H1 (cell line): ENCODE measurements around the gene SBDS.
"Not testable (repeated sequence)": the region's sequence is repeated elsewhere in the genome, so short reads cannot be mapped to it uniquely, and the experiment has no call there.

Experiments
- KDM1A ChIP-seq: fragments of 200-600, 300-600 bp; sonication (generic); IDR thresholded peaks from 2 replicates; pipeline ENCODE4 v1.7.1; 2016; ENCODE audit warnings: mild to moderate bottlenecking, low read length, borderline replicate concordance
- MAFK ChIP-seq: IDR thresholded peaks from 2 replicates; pipeline ENCODE4 v1.6.1; 2012; ENCODE audit warnings: low read depth, mild to moderate bottlenecking, improper control_type of control experiment, low read length
- SRF ChIP-seq: IDR thresholded peaks from 2 replicates; pipeline ENCODE4 v1.6.1; 2011; ENCODE audit warnings: mild to moderate bottlenecking, low read depth, low read length, moderate library complexity
- TAF7 ChIP-seq: optimal IDR thresholded peaks from 2 replicates; pipeline ENCODE3; 2011; ENCODE audit warnings: low read depth, mild to moderate bottlenecking, inconsistent platforms, low read length, moderate library complexity, borderline replicate concordance
- TF ChIP-seq, protein P1 (sequence below), 3 experiments: IDR thresholded peaks; 1 replicate in 2 of 3; 2 replicates in 1 of 3; pipeline versions ENCODE4 v1.5.1 to v1.6.1; 2011; ENCODE audit warnings: low read length in 3 of 3, mild to moderate bottlenecking in 3 of 3, inconsistent platforms in 2 of 3, low read depth in 1 of 3, moderate library complexity in 1 of 3; ENCODE audit not compliant: insufficient read depth in 1 of 3; ENCODE audit errors: control extremely low read depth in 1 of 3

DNA sequence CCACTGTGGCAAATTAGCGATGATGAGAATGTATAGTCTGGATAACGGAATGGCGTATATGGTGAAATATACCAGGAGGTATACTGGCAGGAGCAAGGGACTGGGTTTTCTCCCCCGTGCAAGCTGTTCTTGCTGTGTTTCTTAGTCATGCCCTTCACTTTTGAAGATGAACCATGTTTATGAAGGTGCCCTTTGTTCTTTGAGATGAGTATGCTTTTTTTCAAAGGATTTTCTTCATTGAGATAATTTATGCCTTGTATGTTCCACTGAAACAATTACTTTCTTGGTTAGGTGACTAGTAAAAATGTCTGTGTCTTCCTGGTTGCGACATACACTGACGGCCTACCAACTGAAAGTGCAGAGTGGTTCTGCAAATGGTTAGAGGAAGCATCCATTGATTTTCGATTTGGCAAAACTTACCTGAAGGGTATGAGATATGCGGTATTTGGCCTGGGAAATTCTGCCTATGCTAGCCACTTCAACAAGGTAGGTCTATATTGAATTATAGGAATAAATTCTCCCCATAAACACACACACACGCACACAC lies 18.8 kb upstream of the SBDS start:
- not testable (repeated sequence) for TF ChIP-seq SRF, KDM1A, MAFK, TAF7
- TF ChIP-seq, protein P1, sequence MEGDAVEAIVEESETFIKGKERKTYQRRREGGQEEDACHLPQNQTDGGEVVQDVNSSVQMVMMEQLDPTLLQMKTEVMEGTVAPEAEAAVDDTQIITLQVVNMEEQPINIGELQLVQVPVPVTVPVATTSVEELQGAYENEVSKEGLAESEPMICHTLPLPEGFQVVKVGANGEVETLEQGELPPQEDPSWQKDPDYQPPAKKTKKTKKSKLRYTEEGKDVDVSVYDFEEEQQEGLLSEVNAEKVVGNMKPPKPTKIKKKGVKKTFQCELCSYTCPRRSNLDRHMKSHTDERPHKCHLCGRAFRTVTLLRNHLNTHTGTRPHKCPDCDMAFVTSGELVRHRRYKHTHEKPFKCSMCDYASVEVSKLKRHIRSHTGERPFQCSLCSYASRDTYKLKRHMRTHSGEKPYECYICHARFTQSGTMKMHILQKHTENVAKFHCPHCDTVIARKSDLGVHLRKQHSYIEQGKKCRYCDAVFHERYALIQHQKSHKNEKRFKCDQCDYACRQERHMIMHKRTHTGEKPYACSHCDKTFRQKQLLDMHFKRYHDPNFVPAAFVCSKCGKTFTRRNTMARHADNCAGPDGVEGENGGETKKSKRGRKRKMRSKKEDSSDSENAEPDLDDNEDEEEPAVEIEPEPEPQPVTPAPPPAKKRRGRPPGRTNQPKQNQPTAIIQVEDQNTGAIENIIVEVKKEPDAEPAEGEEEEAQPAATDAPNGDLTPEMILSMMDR (IDR thresholded peaks at IDR 0.05; ENCODE audit: control extremely low read depth in 1 of 3, insufficient read depth in 1 of 3, low read depth in 1 of 3, low read length in 3 of 3) = not testable (repeated sequence)
